PFSK-1 (cell line): ENCODE measurements around the gene ENPP6.

Source experiments
- FOXP2 ChIP-seq: optimal IDR thresholded peaks from 2 replicates; pipeline ENCODE3; 2011; ENCODE audit warnings: borderline replicate concordance, control low read depth, inconsistent platforms; ENCODE audit not compliant: insufficient read depth; ENCODE audit errors: extremely low read length, extremely low read depth
- POLR2AphosphoS5 ChIP-seq: IDR thresholded peaks from 2 replicates; pipeline ENCODE4 v1.6.1; 2012; ENCODE audit warnings: low read depth, mild to moderate bottlenecking, control low read depth, low read length, moderate library complexity
- SIN3A ChIP-seq: IDR thresholded peaks from 2 replicates; pipeline ENCODE4 v1.6.1; 2012; ENCODE audit warnings: mild to moderate bottlenecking, low read length, moderate library complexity, borderline replicate concordance; ENCODE audit not compliant: insufficient read depth
- TAF1 ChIP-seq: IDR thresholded peaks from 2 replicates; pipeline ENCODE4 v1.6.1; 2012; ENCODE audit warnings: low read length, control low read depth, borderline replicate concordance; ENCODE audit not compliant: insufficient read depth
- TF ChIP-seq, protein P1 (sequence below), 2 experiments: IDR thresholded peaks; 2 replicates each; pipeline versions ENCODE4 v1.6.1 to v1.8.0; 2011 to 2012; ENCODE audit warnings: low read depth in 2 of 2, low read length in 2 of 2, control low read depth in 1 of 2, inconsistent platforms in 1 of 2, mild to moderate bottlenecking in 1 of 2, moderate library complexity in 1 of 2; ENCODE audit not compliant: insufficient read depth in 1 of 2

The ENPP6 gene

DNA sequence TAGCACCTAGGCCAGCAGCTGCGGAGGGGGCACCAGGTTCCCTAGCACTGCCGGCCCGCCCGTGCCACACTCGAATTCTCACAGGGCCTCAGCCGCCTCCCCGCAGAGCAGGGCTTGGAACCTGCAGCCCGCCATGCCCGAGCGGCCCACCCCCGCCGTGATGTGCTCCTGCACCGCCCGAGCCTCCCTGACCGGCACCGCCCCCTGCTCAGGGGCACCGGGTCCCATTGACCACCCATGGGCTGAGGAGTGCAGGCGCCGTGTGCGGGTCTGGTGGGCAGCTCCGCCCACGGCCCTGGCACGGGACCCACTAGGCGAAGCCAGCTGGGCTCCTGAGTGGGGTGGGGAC, 35.4 kb upstream of the ENPP6 start:
- TF ChIP-seq SIN3A, result no peak
- TF ChIP-seq FOXP2, result no peak
- TF ChIP-seq, protein P1, sequence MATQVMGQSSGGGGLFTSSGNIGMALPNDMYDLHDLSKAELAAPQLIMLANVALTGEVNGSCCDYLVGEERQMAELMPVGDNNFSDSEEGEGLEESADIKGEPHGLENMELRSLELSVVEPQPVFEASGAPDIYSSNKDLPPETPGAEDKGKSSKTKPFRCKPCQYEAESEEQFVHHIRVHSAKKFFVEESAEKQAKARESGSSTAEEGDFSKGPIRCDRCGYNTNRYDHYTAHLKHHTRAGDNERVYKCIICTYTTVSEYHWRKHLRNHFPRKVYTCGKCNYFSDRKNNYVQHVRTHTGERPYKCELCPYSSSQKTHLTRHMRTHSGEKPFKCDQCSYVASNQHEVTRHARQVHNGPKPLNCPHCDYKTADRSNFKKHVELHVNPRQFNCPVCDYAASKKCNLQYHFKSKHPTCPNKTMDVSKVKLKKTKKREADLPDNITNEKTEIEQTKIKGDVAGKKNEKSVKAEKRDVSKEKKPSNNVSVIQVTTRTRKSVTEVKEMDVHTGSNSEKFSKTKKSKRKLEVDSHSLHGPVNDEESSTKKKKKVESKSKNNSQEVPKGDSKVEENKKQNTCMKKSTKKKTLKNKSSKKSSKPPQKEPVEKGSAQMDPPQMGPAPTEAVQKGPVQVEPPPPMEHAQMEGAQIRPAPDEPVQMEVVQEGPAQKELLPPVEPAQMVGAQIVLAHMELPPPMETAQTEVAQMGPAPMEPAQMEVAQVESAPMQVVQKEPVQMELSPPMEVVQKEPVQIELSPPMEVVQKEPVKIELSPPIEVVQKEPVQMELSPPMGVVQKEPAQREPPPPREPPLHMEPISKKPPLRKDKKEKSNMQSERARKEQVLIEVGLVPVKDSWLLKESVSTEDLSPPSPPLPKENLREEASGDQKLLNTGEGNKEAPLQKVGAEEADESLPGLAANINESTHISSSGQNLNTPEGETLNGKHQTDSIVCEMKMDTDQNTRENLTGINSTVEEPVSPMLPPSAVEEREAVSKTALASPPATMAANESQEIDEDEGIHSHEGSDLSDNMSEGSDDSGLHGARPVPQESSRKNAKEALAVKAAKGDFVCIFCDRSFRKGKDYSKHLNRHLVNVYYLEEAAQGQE (IDR thresholded peaks at IDR 0.05; ENCODE audit: insufficient read depth in 1 of 2, low read depth in 2 of 2, low read length in 2 of 2), result no peak
- TF ChIP-seq TAF1, result no peak
- TF ChIP-seq POLR2AphosphoS5, result no peak

DNA sequence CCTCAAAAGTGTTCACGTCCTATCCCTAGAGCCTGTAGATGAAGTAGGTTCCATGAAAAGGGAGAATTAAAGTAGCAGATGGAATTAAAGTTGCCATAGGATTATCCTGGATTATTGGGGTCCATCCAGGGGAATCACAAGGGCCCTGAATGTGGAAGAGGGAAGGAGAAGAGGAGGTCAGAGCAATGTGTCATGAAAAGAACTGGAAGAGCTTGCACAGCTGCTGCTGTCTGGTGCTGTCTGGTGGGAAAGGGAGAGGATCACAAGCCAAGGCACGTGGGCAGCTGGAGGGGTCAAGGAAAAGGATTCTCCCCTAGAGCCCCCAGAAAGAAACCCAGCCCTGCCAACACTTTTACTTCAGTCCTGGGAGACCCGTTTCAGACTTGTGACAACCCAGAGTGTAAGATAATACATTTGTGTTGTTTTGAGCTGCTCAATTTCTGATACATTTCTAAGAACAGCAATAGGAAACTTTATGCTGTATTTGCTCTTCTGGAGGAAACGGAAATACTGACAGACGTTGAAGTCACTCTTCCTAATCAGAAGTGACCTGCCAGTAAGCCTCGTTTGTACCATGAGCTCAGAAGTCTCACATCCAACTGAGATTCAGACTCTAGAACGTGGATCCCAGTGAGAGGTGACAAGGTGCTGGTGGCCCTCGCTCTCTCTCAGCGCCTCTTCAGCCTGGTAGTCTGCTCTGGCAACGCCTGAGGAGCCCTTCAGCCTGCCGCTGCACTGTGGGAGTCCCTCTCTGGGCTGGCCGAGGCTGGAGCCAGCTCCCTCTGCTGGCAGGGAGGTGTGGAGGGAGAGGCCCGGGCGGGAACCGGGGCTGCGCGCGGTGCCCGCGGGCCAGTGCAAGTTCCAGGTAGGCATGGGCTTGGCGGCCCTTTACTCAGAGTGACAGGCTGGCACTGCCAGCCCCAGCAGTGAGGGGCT, 34.7 kb upstream of the ENPP6 start:
- TF ChIP-seq, protein P1 (IDR thresholded peaks at IDR 0.05; ENCODE audit: insufficient read depth in 1 of 2, low read depth in 2 of 2, low read length in 2 of 2), result no peak

DNA sequence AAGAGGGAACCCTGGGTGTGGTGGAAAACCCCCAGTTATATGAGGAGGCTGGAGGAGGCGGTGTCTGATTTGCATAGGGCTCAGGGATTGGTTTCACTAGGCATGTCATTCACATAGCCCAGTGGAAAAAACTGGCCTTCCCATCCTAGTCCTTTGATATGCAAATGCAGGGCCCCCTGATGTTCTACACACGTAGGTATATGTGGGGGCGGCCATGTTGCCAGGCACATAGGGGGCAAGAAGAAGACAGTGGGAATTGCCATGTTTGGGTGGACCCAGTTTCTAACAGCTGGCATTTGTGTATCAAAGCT, 34.0 kb upstream of the ENPP6 start:
- TF ChIP-seq, protein P1 (IDR thresholded peaks at IDR 0.05; ENCODE audit: insufficient read depth in 1 of 2, low read depth in 2 of 2, low read length in 2 of 2), result no peak
- no peak for TF ChIP-seq POLR2AphosphoS5
- TF ChIP-seq FOXP2, result no peak
- TF ChIP-seq SIN3A, result no peak
- TF ChIP-seq TAF1, result no peak

DNA sequence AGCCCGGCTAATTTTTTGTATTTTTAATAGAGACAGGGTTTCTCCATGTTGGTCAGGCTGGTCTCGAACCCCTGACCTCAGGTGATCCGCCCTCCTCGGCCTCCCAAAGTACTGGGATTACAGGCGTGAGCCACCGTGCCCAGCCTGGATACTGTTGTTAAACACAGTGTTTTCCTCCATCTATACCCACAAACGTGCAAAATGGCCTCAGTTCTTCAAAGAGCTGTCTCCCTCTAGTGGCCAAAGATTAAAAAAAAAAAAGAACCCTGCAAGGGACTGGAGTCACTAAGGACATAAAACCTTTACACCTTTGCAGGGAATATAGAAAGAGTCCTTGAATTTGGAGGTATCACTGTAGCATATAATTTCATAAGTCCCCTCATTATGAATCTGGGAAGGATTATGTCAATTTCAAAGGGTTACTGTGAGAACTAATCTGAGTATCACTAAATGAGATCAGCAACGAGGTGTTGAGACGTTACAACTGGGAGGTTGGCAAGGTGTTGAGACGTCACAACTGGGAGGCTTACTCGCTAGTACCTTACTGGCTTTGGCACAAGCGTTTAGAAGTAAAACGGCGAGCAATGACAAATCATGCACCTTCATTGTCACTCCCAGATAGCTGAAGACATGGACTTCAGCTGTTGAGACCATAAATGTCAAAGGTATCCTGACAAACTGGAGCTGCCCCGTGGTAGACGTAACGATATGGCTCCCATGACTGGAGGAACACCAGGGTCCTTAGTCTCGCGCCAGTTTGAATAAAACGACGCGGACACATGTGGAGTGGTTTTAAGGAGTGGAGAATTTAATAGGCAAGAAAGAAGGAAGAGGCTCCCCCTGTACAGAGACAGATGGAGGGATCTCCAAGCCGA, 33.4 kb upstream of the ENPP6 start:
- TF ChIP-seq FOXP2 (no peak), TAF1 (no peak), SIN3A (no peak), POLR2AphosphoS5 (no peak)
- TF ChIP-seq, protein P1 (IDR thresholded peaks at IDR 0.05; ENCODE audit: insufficient read depth in 1 of 2, low read depth in 2 of 2, low read length in 2 of 2), result no peak

DNA sequence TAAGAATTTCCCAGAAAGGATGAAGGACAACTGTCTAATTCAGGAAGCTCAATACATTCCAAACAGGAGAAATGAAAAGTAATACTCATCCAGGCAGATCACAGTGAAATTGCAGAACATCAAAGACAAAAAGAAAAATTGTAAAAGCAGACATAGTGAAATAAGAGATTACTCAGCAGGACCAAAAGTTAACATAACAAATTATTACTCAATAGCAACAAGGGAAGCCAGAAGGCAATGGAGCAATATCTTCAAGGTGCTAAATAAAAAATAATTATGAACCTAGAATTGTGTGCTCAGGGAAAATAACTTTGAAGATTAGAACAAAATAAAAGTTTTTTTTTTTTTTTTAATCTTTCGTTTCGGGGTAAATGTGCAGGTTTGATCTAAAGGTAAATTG, 30.5 kb upstream of the ENPP6 start:
- TF ChIP-seq, protein P1 (IDR thresholded peaks at IDR 0.05; ENCODE audit: insufficient read depth in 1 of 2, low read depth in 2 of 2, low read length in 2 of 2), result no peak
- TF ChIP-seq FOXP2, result no peak
- TF ChIP-seq POLR2AphosphoS5, result no peak
- TF ChIP-seq TAF1, result no peak
- TF ChIP-seq SIN3A, result no peak
